Loucy (cell line): ENCODE measurements around the gene PLA2G4F.

ENCODE experiments used
- EZH2phosphoT487 ChIP-seq: fragments of 200-600 bp; IDR thresholded peaks from 2 replicates; pipeline ENCODE4 v1.6.1; 2018; ENCODE audit warnings: antibody characterized with exemption, mild to moderate bottlenecking, moderate library complexity, borderline replicate concordance
- TF ChIP-seq, protein P1 (sequence below): fragments of 200-600 bp; sonication (generic); conservative IDR thresholded peaks from 2 replicates; pipeline ENCODE4 v1.5.1; 2014; ENCODE audit warnings: mild to moderate bottlenecking, antibody characterized with exemption, low read length

DNA sequence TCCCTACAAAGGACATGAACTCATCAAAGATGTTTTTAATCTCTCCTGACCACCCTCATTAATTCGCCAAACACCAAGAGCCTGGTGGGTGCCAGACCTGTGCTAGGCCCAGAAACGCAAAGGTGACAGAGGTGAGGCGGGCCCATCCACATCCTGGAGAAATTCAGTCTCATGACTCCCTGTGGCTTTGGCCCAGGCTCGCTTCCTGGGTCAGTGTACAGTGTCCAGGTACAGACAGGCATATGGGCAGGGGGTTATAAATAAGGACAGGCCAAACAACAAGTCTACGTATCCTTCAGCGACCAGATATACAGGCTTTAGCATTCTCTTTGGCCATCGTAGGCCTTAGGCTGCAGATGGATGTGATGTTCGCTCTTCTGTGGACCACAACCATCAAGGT lies 945 bp upstream of the PLA2G4F start:
- TF ChIP-seq, protein P1, sequence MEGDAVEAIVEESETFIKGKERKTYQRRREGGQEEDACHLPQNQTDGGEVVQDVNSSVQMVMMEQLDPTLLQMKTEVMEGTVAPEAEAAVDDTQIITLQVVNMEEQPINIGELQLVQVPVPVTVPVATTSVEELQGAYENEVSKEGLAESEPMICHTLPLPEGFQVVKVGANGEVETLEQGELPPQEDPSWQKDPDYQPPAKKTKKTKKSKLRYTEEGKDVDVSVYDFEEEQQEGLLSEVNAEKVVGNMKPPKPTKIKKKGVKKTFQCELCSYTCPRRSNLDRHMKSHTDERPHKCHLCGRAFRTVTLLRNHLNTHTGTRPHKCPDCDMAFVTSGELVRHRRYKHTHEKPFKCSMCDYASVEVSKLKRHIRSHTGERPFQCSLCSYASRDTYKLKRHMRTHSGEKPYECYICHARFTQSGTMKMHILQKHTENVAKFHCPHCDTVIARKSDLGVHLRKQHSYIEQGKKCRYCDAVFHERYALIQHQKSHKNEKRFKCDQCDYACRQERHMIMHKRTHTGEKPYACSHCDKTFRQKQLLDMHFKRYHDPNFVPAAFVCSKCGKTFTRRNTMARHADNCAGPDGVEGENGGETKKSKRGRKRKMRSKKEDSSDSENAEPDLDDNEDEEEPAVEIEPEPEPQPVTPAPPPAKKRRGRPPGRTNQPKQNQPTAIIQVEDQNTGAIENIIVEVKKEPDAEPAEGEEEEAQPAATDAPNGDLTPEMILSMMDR, result no peak
- no peak for TF ChIP-seq EZH2phosphoT487
